SU-DHL-6 (cell line): Measurements from ENCODE around the gene CUL9.

ENCODE experiments used
- H2AFZ ChIP-seq: fragments of 200-600 bp; sonication (generic); 2 replicates; pipeline ENCODE4 v1.6.1; 2014; ENCODE audit warnings: low read depth, mild to moderate bottlenecking, moderate library complexity, mixed read lengths, antibody characterized with exemption, low read length; ENCODE audit not compliant: severe bottlenecking
- H3F3A ChIP-seq: fragments of 200-600 bp; shearing (Covaris generic); 2 replicates; pipeline ENCODE4 v1.6.0; 2016; ENCODE audit warnings: antibody characterized with exemption, mild to moderate bottlenecking; ENCODE audit not compliant: insufficient read depth
- H3K27ac ChIP-seq: fragments of 200-600 bp; sonication (generic); 2 replicates; pipeline ENCODE4 v1.5.1; 2016; ENCODE audit warnings: low read depth, mild to moderate bottlenecking, low read length, moderate library complexity, mixed read lengths
- H3K27me3 ChIP-seq: fragments of 200-600 bp; sonication (generic), shearing (Covaris generic); 2 replicates; pipeline ENCODE4 v1.6.0; 2014; ENCODE audit warnings: mild to moderate bottlenecking, low read length
- H3K36me3 ChIP-seq: fragments of 200-600 bp; sonication (generic); 2 replicates; pipeline ENCODE4 v1.6.1; 2014; ENCODE audit warnings: mild to moderate bottlenecking, low read length, mixed read lengths
- H3K4me2 ChIP-seq: fragments of 300-600, 200-600 bp; shearing (Covaris generic), sonication (generic); 2 replicates; pipeline ENCODE4 v1.6.0; 2014; ENCODE audit warnings: low read length, low read depth, mild to moderate bottlenecking; ENCODE audit not compliant: poor library complexity, severe bottlenecking
- H3K4me3 ChIP-seq: fragments of 200-600 bp; sonication (generic); 2 replicates; pipeline ENCODE4 v1.5.1; 2014; ENCODE audit warnings: antibody characterized with exemption, low read length, mild to moderate bottlenecking, mixed read lengths; ENCODE audit not compliant: insufficient read depth, poor library complexity, severe bottlenecking
- H3K79me2 ChIP-seq: fragments of 200-600 bp; sonication (generic); 2 replicates; pipeline ENCODE4 v1.6.1; 2014; ENCODE audit warnings: mild to moderate bottlenecking, low read length, moderate library complexity; ENCODE audit not compliant: insufficient read depth
- H3K9ac ChIP-seq: fragments of 200-600 bp; sonication (generic); 2 replicates; pipeline ENCODE4 v1.7.0; 2014; ENCODE audit warnings: mild to moderate bottlenecking, low read length
- H3K9me2 ChIP-seq: fragments of 200-600 bp; sonication (generic); replicated peaks from 2 replicates; pipeline ENCODE4 v1.6.1; 2014; ENCODE audit warnings: low read length; ENCODE audit not compliant: insufficient read depth
- H3K9me3 ChIP-seq: fragments of 200-600 bp; sonication (generic); 2 replicates; pipeline ENCODE4 v1.6.1; 2014; ENCODE audit warnings: low read length, mixed read lengths; ENCODE audit not compliant: insufficient read depth
- H4K20me1 ChIP-seq: fragments of 200-600 bp; sonication (generic); 2 replicates; pipeline ENCODE4 v1.6.1; 2014; ENCODE audit warnings: low read depth, mild to moderate bottlenecking, antibody characterized with exemption, low read length, moderate library complexity, mixed read lengths
- EZH2phosphoT487 ChIP-seq: fragments of 200-600 bp; sonication (generic), shearing (Covaris generic); conservative IDR thresholded peaks from 2 replicates; pipeline ENCODE4 v1.6.1; 2018; ENCODE audit warnings: mild to moderate bottlenecking, antibody characterized with exemption, low read length, moderate library complexity, mixed read lengths
- TF ChIP-seq, protein P1 (sequence below): fragments of 200-600 bp; sonication (generic); IDR thresholded peaks from one replicate; pipeline ENCODE4 v1.5.1; 2017; ENCODE audit warnings: antibody characterized with exemption, mild to moderate bottlenecking, low read length, moderate library complexity; ENCODE audit not compliant: insufficient read depth, poor library complexity, severe bottlenecking

The CUL9 gene

DNA sequence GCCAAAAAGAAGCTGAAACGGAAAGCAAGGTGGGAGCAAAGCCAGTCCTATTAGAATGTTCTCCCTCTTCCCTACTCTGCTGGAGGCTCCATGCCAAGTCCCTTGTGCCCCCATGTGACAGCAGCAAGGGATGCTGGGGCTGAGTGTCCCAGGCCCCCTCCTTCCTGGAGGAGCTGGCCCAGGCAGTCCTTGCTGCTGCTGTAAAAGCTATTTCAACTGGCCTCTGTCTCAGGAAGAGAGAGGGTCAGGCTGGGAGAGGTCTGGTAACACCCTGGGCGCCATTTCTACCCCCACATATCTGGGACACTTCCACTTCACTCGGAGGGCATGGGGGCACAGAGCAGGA is 86.3 kb downstream of the CUL9 start:
- Histone ChIP-seq H3K36me3 (no peaks in the 10 kb centered on the region), H3K79me2 (no peaks in the 10 kb centered on the region), H3K9me2 (no peaks in the 10 kb centered on the region), H3F3A (no peaks in the 10 kb centered on the region; the same call in 1 of the 2 replicates), H3K27me3 (no peaks in the 10 kb centered on the region), H3K27ac (no peak overlapping the region), H3K4me2 (no peak overlapping the region), H3K9ac (no peak overlapping the region), H4K20me1 (no peaks in the 10 kb centered on the region), H2AFZ (no peak overlapping the region), H3K4me3 (no peak overlapping the region), H3K9me3 (no peaks in the 10 kb centered on the region)
- no peak for TF ChIP-seq EZH2phosphoT487

DNA sequence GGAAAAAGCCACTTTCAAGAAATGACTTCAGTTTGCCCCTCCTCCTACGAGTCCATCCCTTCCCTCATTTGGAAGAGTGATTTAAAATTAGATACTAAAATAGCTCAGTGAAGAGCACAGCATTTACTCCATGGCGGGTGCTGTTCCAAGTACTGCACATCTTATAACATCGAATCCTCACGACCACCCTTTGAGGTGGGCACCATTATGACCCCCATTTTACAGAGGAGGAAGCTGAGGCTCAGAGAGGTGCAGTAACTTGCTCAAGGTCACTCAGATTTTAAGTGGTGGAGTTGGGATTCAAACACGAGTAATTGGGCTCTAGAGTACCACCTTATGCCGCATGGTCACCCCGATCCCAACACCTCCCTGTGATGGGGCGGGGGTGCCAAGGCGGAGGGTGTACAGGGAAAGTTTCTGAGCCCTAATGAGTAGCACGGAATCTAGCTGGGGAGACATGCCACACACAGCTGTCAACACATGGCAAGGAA is 86.8 kb downstream of the CUL9 start:
- H3K27ac ChIP-seq: no peak overlapping the region
- no peaks in the 10 kb centered on the region for H3K36me3 ChIP-seq
- TF ChIP-seq, protein P1, sequence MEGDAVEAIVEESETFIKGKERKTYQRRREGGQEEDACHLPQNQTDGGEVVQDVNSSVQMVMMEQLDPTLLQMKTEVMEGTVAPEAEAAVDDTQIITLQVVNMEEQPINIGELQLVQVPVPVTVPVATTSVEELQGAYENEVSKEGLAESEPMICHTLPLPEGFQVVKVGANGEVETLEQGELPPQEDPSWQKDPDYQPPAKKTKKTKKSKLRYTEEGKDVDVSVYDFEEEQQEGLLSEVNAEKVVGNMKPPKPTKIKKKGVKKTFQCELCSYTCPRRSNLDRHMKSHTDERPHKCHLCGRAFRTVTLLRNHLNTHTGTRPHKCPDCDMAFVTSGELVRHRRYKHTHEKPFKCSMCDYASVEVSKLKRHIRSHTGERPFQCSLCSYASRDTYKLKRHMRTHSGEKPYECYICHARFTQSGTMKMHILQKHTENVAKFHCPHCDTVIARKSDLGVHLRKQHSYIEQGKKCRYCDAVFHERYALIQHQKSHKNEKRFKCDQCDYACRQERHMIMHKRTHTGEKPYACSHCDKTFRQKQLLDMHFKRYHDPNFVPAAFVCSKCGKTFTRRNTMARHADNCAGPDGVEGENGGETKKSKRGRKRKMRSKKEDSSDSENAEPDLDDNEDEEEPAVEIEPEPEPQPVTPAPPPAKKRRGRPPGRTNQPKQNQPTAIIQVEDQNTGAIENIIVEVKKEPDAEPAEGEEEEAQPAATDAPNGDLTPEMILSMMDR: no peak
- TF ChIP-seq EZH2phosphoT487: no peak
- H3K27me3 ChIP-seq: no peaks in the 10 kb centered on the region
- no peak overlapping the region for H3K9ac ChIP-seq
- H2AFZ ChIP-seq: no peak overlapping the region
- H3K4me3 ChIP-seq: no peak overlapping the region
- H3F3A ChIP-seq: no peaks in the 10 kb centered on the region; the same call in 1 of the 2 replicates
- peak overlapping the region; percentile 42 for H3K4me2 ChIP-seq
- H3K9me2 ChIP-seq: no peaks in the 10 kb centered on the region
- no peaks in the 10 kb centered on the region for H3K9me3 ChIP-seq
- no peaks in the 10 kb centered on the region for H4K20me1 ChIP-seq
- no peaks in the 10 kb centered on the region for H3K79me2 ChIP-seq

DNA sequence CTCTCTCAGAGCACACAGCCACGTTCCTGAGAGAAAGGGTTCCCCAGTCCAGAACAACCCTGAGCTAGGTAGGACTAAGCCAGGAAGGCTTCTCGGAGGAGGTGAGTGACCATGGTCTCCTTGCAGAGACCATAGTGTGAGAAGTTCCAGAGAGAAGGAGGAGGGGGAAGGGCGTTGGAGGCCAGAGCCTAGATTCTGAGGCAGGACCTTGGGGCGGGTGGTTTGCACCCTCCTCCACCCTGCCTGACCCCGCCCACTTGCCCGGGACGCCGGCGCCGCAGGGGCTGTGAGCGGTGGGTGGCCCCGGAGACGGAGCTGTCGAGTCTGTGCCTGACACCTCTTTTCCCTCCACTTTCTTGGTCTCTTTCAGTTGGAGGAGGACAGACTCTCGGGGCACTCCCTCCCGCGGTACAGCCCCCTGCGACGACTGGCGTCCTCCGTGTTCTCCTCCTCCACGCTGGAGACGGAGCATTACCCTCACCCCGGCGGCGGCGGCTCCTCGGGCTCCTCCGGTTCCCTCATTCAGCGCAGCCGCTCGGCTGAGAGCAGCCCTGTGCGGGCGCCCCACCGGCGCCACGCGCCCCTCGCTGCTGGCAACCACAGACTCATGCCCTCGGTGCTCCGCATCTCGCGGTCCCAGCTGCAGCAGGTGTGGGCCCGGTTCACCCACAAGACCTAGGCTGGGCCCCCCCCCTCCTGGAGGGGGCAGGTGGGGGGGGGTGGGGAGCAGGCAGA is 87.4 kb downstream of the CUL9 start:
- Histone ChIP-seq H3K79me2 (no peaks in the 10 kb centered on the region), H3K9me2 (no peaks in the 10 kb centered on the region), H3K9ac (peak overlapping the region; percentile 11), H3K36me3 (no peaks in the 10 kb centered on the region), H3K27me3 (no peaks in the 10 kb centered on the region), H4K20me1 (no peaks in the 10 kb centered on the region), H2AFZ (peak overlapping the region; percentile 42), H3K9me3 (no peaks in the 10 kb centered on the region), H3K4me3 (no peak overlapping the region), H3F3A (no peaks in the 10 kb centered on the region; the same call in 1 of the 2 replicates), H3K4me2 (peak overlapping the region; percentile 42), H3K27ac (no peak overlapping the region)
- TF ChIP-seq, protein P1: no peak
- TF ChIP-seq EZH2phosphoT487: no peak
